GM21529 (cell line): ENCODE measurements around the gene AMBP.

Experiments used
- ATAC-seq: cut with Tn5 transposase; IDR thresholded peaks from one replicate; pipeline ENCODE4 v1.9.1; 2021; ENCODE audit not compliant: unreplicated experiment

Gene AMBP

GRCh38 chr9:114012126-114012525, 66.0 kb downstream of the AMBP start:
- ATAC-seq = no peak

GRCh38 chr9:114011313-114011712, 66.8 kb downstream of the AMBP start:
- ATAC-seq = no peak
